ENCODE measurements around the gene PPP1R15B. TPM values are rescaled to one million over a fixed set of nuclear protein-coding genes. Genes with fewer than 3 reads are reported as not detected.

Gene PPP1R15B
- total and polyA plus RNA-seq, 2 of the 4 experiments (the other 2 are of a cell fraction) = 14.9 to 15.0 TPM

GRCh38 chr1:204361781-204362180 is 49.8 kb downstream of the PPP1R15B start:
- intact Hi-C loops (cut with micrococcal nuclease) = loop anchor here (5.0 kb wide), 1 partner anchor 499 kb away; the partner anchor contains the start of gene SNRPE

More at GRCh38 chr1:204361781-204362180, 49.8 kb downstream of the PPP1R15B start:
- peaks cover 4% of the 10 kb centered on the region for H3K27me3 ChIP-seq (ENCODE audit: control insufficient read depth, insufficient read depth, low read length)
- H3K4me2 ChIP-seq (ENCODE audit: low read depth, low read length) = no peak overlapping the region
- ChIA-PET CTCF (interaction anchor here (1.1 to 5.0 kb wide), 4 partner anchors 103 to 199 kb away, joined by 3 to 27 read pairs (median 8); no protein-coding TSS in a partner anchor), POLR2A (ENCODE audit: unreplicated experiment) (no interaction called here)
- no peaks in the 10 kb centered on the region for H3K9me3 ChIP-seq (ENCODE audit: control insufficient read depth, insufficient read depth, low read length)
- H2BK20ac ChIP-seq (ENCODE audit: low read depth, low read length) = peak overlapping the region; percentile 35; the same call in 1 of the 2 replicates
- WGBS, 2 experiments (ENCODE audit: extremely low coverage in 2 of 2, insufficient read length in 1 of 2) = no CpG with 5 or more reads among the region's 10 CpGs
- no peak overlapping the region for H3K14ac ChIP-seq (replicated peaks; ENCODE audit: low read depth, low read length)
- H2BK15ac ChIP-seq (ENCODE audit: low read depth, low read length) = 0 out of 3 replicates have a peak overlapping the region, but pooled peaks have one; percentile 7
- H3K36me3 ChIP-seq (ENCODE audit: control insufficient read depth, insufficient read depth, low read length) = no peaks in the 10 kb centered on the region
- no peak overlapping the region for H3K23ac ChIP-seq (ENCODE audit: low read depth, low read length)
- BruUV-seq (replicated peaks) = no TSS peak
- DNase-seq = no peak
- H4K5ac ChIP-seq (ENCODE audit: low read depth, low read length) = no peak overlapping the region
- H2BK5ac ChIP-seq (ENCODE audit: low read depth, low read length, poor library complexity, severe bottlenecking) = no peak overlapping the region
- TF ChIP-seq RCOR1 (IDR thresholded peaks at IDR 0.05; ENCODE audit: insufficient replicate concordance, low read length) = no peak
- no peak for TF ChIP-seq MAZ (IDR thresholded peaks at IDR 0.05; ENCODE audit: borderline replicate concordance, low read depth, low read length)
- TF ChIP-seq FOS (IDR thresholded peaks at IDR 0.05; ENCODE audit: low read depth, low read length) = no peak
- TF ChIP-seq RAD21 (IDR thresholded peaks at IDR 0.05; ENCODE audit: low read length) = no peak
- TF ChIP-seq RFX5 (IDR thresholded peaks at IDR 0.05; ENCODE audit: low read depth, low read length) = no peak
- TF ChIP-seq, protein P1, sequence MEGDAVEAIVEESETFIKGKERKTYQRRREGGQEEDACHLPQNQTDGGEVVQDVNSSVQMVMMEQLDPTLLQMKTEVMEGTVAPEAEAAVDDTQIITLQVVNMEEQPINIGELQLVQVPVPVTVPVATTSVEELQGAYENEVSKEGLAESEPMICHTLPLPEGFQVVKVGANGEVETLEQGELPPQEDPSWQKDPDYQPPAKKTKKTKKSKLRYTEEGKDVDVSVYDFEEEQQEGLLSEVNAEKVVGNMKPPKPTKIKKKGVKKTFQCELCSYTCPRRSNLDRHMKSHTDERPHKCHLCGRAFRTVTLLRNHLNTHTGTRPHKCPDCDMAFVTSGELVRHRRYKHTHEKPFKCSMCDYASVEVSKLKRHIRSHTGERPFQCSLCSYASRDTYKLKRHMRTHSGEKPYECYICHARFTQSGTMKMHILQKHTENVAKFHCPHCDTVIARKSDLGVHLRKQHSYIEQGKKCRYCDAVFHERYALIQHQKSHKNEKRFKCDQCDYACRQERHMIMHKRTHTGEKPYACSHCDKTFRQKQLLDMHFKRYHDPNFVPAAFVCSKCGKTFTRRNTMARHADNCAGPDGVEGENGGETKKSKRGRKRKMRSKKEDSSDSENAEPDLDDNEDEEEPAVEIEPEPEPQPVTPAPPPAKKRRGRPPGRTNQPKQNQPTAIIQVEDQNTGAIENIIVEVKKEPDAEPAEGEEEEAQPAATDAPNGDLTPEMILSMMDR (conservative IDR thresholded peaks at IDR 0.05; ENCODE audit: low read depth, low read length) = no peak
- TF ChIP-seq SMC3 (IDR thresholded peaks at IDR 0.05; ENCODE audit: low read depth, low read length) = no peak
- TF ChIP-seq, protein P2, sequence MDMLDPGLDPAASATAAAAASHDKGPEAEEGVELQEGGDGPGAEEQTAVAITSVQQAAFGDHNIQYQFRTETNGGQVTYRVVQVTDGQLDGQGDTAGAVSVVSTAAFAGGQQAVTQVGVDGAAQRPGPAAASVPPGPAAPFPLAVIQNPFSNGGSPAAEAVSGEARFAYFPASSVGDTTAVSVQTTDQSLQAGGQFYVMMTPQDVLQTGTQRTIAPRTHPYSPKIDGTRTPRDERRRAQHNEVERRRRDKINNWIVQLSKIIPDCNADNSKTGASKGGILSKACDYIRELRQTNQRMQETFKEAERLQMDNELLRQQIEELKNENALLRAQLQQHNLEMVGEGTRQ (IDR thresholded peaks at IDR 0.05; ENCODE audit: low read depth, low read length) = no peak
- TF ChIP-seq NFE2L2 (IDR thresholded peaks at IDR 0.05; ENCODE audit: low read depth, low read length) = no peak
- no peak for TF ChIP-seq POLR2A (IDR thresholded peaks at IDR 0.05; ENCODE audit: low read depth, low read length)
- no peak for TF ChIP-seq CEBPB (IDR thresholded peaks at IDR 0.05; ENCODE audit: low read depth, low read length)
- TF ChIP-seq MXI1 (IDR thresholded peaks at IDR 0.05; ENCODE audit: borderline replicate concordance, low read depth, low read length) = no peak
- TF ChIP-seq, protein P3, sequence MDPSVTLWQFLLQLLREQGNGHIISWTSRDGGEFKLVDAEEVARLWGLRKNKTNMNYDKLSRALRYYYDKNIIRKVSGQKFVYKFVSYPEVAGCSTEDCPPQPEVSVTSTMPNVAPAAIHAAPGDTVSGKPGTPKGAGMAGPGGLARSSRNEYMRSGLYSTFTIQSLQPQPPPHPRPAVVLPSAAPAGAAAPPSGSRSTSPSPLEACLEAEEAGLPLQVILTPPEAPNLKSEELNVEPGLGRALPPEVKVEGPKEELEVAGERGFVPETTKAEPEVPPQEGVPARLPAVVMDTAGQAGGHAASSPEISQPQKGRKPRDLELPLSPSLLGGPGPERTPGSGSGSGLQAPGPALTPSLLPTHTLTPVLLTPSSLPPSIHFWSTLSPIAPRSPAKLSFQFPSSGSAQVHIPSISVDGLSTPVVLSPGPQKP (IDR thresholded peaks at IDR 0.05; ENCODE audit: borderline replicate concordance, low read depth, low read length) = no peak
- no peak for TF ChIP-seq CHD1 (IDR thresholded peaks at IDR 0.05; ENCODE audit: low read depth, low read length)
- TF ChIP-seq MAFK (IDR thresholded peaks at IDR 0.05; ENCODE audit: low read depth, low read length) = no peak
- TF ChIP-seq BHLHE40 (IDR thresholded peaks at IDR 0.05; ENCODE audit: low read depth, low read length) = no peak
- H4K20me1 ChIP-seq (ENCODE audit: insufficient read depth, low read length) = no peaks in the 10 kb centered on the region
- dilution Hi-C loops (cut with HindIII; ENCODE audit: low sequenced_read_pairs, unreplicated experiment) = no loop called here
- H3K4ac ChIP-seq (ENCODE audit: low read depth, low read length) = no peak overlapping the region
- no peak overlapping the region for H2BK120ac ChIP-seq (ENCODE audit: low read depth, low read length)
- no peak overlapping the region for H3K56ac ChIP-seq (ENCODE audit: extremely low read depth, insufficient read depth, low read length)
- no peak overlapping the region for H4K8ac ChIP-seq (ENCODE audit: low read depth in 2 of 2, low read length in 2 of 2)
- no peaks in the 10 kb centered on the region for H3K79me1 ChIP-seq (ENCODE audit: low read depth in 1 of 2, low read length in 2 of 2)
- H3K27ac ChIP-seq (ENCODE audit: insufficient read depth, low read length) = no peak overlapping the region
- no peak overlapping the region for H3K9ac ChIP-seq (ENCODE audit: low read depth, low read length)
- H3K18ac ChIP-seq (ENCODE audit: low read depth, low read length) = no peak overlapping the region
- no peak overlapping the region for H2AFZ ChIP-seq (replicated peaks; ENCODE audit: low read length, poor library complexity)
- in situ Hi-C loops (cut with MboI; ENCODE audit: low sequenced_read_pairs) = loop anchor here (5.0 to 10.0 kb wide), 4 partner anchors 109 to 497 kb away; partner anchors contain the start of genes GOLT1A and SNRPE
- H3K9me1 ChIP-seq (ENCODE audit: insufficient read depth, low read length) = no peaks in the 10 kb centered on the region
- H2AK5ac ChIP-seq (ENCODE audit: low read depth, low read length) = peak overlapping the region; percentile 86
- H3K4me3 ChIP-seq (ENCODE audit: insufficient read depth, low read depth, low read length) = no peak overlapping the region
- no peak for ATAC-seq (ENCODE audit: low read depth)
- peaks cover 18% of the 10 kb centered on the region for H3K4me1 ChIP-seq (ENCODE audit: control insufficient read depth, insufficient read depth, low read length)
- no peak overlapping the region for H4K91ac ChIP-seq (ENCODE audit: insufficient read depth, low read depth, low read length)
- H2AK9ac ChIP-seq (replicated peaks; ENCODE audit: low read depth, low read length, poor library complexity) = no peak overlapping the region
